HG02763 (cell line): Measurements from ENCODE around the gene SLC16A1.
"Not testable (repeated sequence)": the region's sequence is repeated elsewhere in the genome, so short reads cannot be mapped to it uniquely, and the experiment has no call there.

Source experiments
- ATAC-seq: cut with Tn5 transposase; IDR thresholded peaks from one replicate; pipeline ENCODE4 v1.9.1; 2021; ENCODE audit warnings: mild to moderate bottlenecking, moderate library complexity; ENCODE audit not compliant: unreplicated experiment

Gene SLC16A1

GRCh38 chr1:112888630-112889029 lies 67.4 kb downstream of the SLC16A1 start:
- ATAC-seq = no peak

GRCh38 chr1:112887599-112888283 lies 68.3 kb downstream of the SLC16A1 start:
- no peak for ATAC-seq

- not testable (repeated sequence) for ATAC-seq
Measured at GRCh38 chr1:112884996-112885395, 71.0 kb downstream of the SLC16A1 start.

GRCh38 chr1:112882271-112882744 lies 73.7 kb downstream of the SLC16A1 start:
- no peak for ATAC-seq

GRCh38 chr1:112881742-112882127 lies 74.3 kb downstream of the SLC16A1 start:
- ATAC-seq = no peak

- no peak for ATAC-seq
Measured at GRCh38 chr1:112879834-112880233, 76.2 kb downstream of the SLC16A1 start.

GRCh38 chr1:112878321-112878720 lies 77.7 kb downstream of the SLC16A1 start:
- no peak for ATAC-seq

- no peak for ATAC-seq
Measured at GRCh38 chr1:112877750-112878149, 78.2 kb downstream of the SLC16A1 start.

- ATAC-seq = no peak
Measured at GRCh38 chr1:112876315-112876714, 79.7 kb downstream of the SLC16A1 start.

- no peak for ATAC-seq
Measured at GRCh38 chr1:112872551-112872962, 83.4 kb downstream of the SLC16A1 start.

GRCh38 chr1:112870887-112871646 lies 84.9 kb downstream of the SLC16A1 start:
- no peak for ATAC-seq

GRCh38 chr1:112869895-112870294 lies 86.1 kb downstream of the SLC16A1 start:
- no peak for ATAC-seq

GRCh38 chr1:112868191-112868590 lies 87.8 kb downstream of the SLC16A1 start:
- ATAC-seq = no peak

GRCh38 chr1:112866981-112867380 lies 89.0 kb downstream of the SLC16A1 start:
- ATAC-seq = no peak

- no peak for ATAC-seq
Measured at GRCh38 chr1:112866151-112866550, 89.8 kb downstream of the SLC16A1 start.

- no peak for ATAC-seq
Measured at GRCh38 chr1:112862753-112863426, 93.1 kb downstream of the SLC16A1 start.
